H1 (cell line): Measurements from ENCODE around the gene MPP2. TPM values are rescaled to one million over a fixed set of nuclear protein-coding genes. Genes with fewer than 3 reads are reported as not detected.

ENCODE experiments used
- KDM4A ChIP-seq: IDR thresholded peaks from one replicate; pipeline ENCODE4 v1.7.1; 2012; ENCODE audit warnings: low read depth, mild to moderate bottlenecking, moderate library complexity, low read length, inconsistent platforms; ENCODE audit not compliant: severe bottlenecking
- SIX5 ChIP-seq: IDR thresholded peaks from 2 replicates; pipeline ENCODE4 v1.6.1; 2011; ENCODE audit warnings: mild to moderate bottlenecking, low read depth, low read length
- polyA plus RNA-seq, 7 experiments: library from polyadenylated mRNA; depleted of rRNA in 3 of 7; stranded (reverse) in 5 of 7; unstranded in 2 of 7; fragments of >200 nt in 5 of 7; fragments of 200-250 nt in 2 of 7; gene quantifications; 1 replicate in 5 of 7; 2 replicates in 1 of 7; 4 replicates in 1 of 7; pipeline versions ENCODE4 v1.2.1 to v1.2.3, GENCODE V29; 2011 to 2013; ENCODE audit warnings: missing spikeins in 2 of 7, mixed read lengths in 2 of 7
- total RNA-seq: library from RNA; stranded (reverse); fragmentation: NEBNext Ultra II Directional; extraction: Animal tissue kit (Norgen Biotek cat#: 25700); gene quantifications from 2 replicates; pipeline ENCODE4 v1.2.1, GENCODE V29; 2021

The MPP2 gene
- total and polyA plus RNA-seq, 2 of the 8 experiments (the other 6 are each of a cell fraction or from before 2014, with no cell fraction given), result 30.9 to 34.1 TPM

DNA sequence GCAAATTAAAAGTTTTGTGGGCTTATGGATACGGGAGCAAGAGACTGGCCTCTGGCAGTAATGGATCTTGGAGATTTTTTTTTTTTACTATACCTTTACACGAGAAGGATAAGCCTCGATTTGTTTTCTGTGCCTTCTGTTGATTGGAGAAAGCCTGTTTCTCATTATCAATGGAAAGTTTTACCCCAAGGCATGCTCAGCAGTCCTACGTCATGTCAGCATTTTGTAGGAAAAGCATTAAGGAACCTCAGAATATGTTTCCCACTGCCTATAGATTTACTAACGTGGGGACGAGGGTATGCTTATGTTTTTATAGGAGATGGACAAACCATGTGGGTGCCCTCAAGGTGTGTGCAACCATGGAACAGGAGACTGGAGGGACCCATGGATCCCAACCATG is 33.5 kb downstream of the MPP2 start (continued):
- TF ChIP-seq KDM4A (no peak), SIX5 (no peak)
- TF ChIP-seq, all 59 proteins: peak for 0
